Endothelial cell of umbilical vein (primary cell): ENCODE data around the gene P3H1. TPM values are rescaled to one million over a fixed set of nuclear protein-coding genes. Genes with fewer than 3 reads are reported as not detected.

Experiments used
- BruUV-seq: library from RNA; stranded (reverse); fragments of 400-500 nt; replicated peaks from 2 replicates; lab custom pipeline; 2021; lab: Mats Ljungman, UMichigan
- CTCF ChIA-PET: fragments of 300-600, 350-600 bp; sonication (Branson Sonifier 250); formaldehyde crosslinking; loops from one replicate; lab custom pipeline; 2021; ENCODE audit warnings: antibody characterized with exemption, inconsistent platforms; lab: Charles Lee
- POLR2A ChIA-PET: fragments of 300-600, 350-600 bp; sonication (Branson Sonifier 250); formaldehyde crosslinking; loops from one replicate; lab custom pipeline; 2021; ENCODE audit warnings: antibody characterized with exemption, inconsistent platforms; lab: Charles Lee
- DNase-seq: peaks from one replicate; pipeline ENCODE4 v3.0.0-alpha.2; 2011; ENCODE audit warnings: low read depth, low spot score
- FAIRE-seq: peaks from 2 replicates; lab custom pipeline; 2011; peaks lifted over from hg19 to GRCh38; lab: Jason Lieb, UNC
- H2AFZ ChIP-seq: 2 replicates; pipeline ENCODE4 v1.6.0; 2012; ENCODE audit warnings: low read depth, low read length, control low read depth, inconsistent platforms
- H3K27ac ChIP-seq: 2 replicates; pipeline ENCODE4 v1.5.1; 2011; ENCODE audit warnings: low read depth, mild to moderate bottlenecking, control low read depth, low read length, moderate library complexity; ENCODE audit not compliant: insufficient read depth
- H3K27me3 ChIP-seq, 2 experiments: 2 replicates each; pipeline versions ENCODE4 v1.6.0 to v1.6.1; 2011; ENCODE audit warnings: low read length in 2 of 2, mixed read lengths in 1 of 2; ENCODE audit not compliant: control insufficient read depth in 2 of 2, insufficient read depth in 2 of 2
- H3K36me3 ChIP-seq, 2 experiments: 2 replicates in 1 of 2; 3 replicates in 1 of 2; pipeline ENCODE4 v1.5.1; 2011; ENCODE audit warnings: low read length in 2 of 2, mild to moderate bottlenecking in 1 of 2, moderate library complexity in 1 of 2; ENCODE audit not compliant: control insufficient read depth in 2 of 2, insufficient read depth in 2 of 2; ENCODE audit errors: extremely low read depth in 1 of 2
- H3K4me1 ChIP-seq: 3 replicates; pipeline ENCODE4 v1.5.1; 2011; ENCODE audit warnings: mild to moderate bottlenecking, low read length; ENCODE audit not compliant: control insufficient read depth, insufficient read depth; ENCODE audit errors: extremely low read depth
- H3K4me2 ChIP-seq: 2 replicates; pipeline ENCODE4 v1.6.1; 2011; ENCODE audit warnings: low read length, control low read depth, mixed read lengths; ENCODE audit not compliant: insufficient read depth
- H3K4me3 ChIP-seq, 3 experiments: fragments of 200-600 bp in 1 of 3; sonication (generic), shearing (Covaris generic) in 1 of 3; replicated peaks in 1 of 3; 2 replicates each; pipeline ENCODE4 v1.5.1; 2011 to 2016; ENCODE audit warnings: control low read depth in 3 of 3, low read length in 3 of 3, mild to moderate bottlenecking in 2 of 3, inconsistent platforms in 1 of 3, low read depth in 1 of 3, moderate library complexity in 1 of 3; ENCODE audit not compliant: insufficient read depth in 1 of 3
- H3K79me2 ChIP-seq: 2 replicates; pipeline ENCODE4 v1.6.0; 2012; ENCODE audit warnings: low read length, inconsistent platforms; ENCODE audit not compliant: control insufficient read depth, insufficient read depth
- H3K9ac ChIP-seq: replicated peaks from 2 replicates; pipeline ENCODE3; 2011; ENCODE audit warnings: low read length, control low read depth; ENCODE audit not compliant: insufficient read depth; ENCODE audit errors: extremely low read depth
- H3K9me1 ChIP-seq: replicated peaks from 3 replicates; pipeline ENCODE4 v1.6.0; 2011; ENCODE audit warnings: mild to moderate bottlenecking, low read length; ENCODE audit not compliant: control insufficient read depth, insufficient read depth; ENCODE audit errors: extremely low read depth
- H3K9me3 ChIP-seq: replicated peaks from 2 replicates; pipeline ENCODE4 v1.5.1; 2012; ENCODE audit warnings: low read length, inconsistent platforms; ENCODE audit not compliant: control insufficient read depth, insufficient read depth
- H4K20me1 ChIP-seq: replicated peaks from 2 replicates; pipeline ENCODE3; 2011; ENCODE audit warnings: mild to moderate bottlenecking, low read length; ENCODE audit not compliant: control insufficient read depth, insufficient read depth; ENCODE audit errors: extremely low read depth
- GATA2 ChIP-seq: IDR thresholded peaks from 2 replicates; pipeline ENCODE4 v1.7.0; 2011; ENCODE audit warnings: low read depth, mild to moderate bottlenecking, moderate library complexity, mixed read lengths, low read length; ENCODE audit not compliant: insufficient read length, insufficient read depth
- MYC ChIP-seq: IDR thresholded peaks from one replicate; pipeline ENCODE4 v1.6.1; 2011; ENCODE audit warnings: mild to moderate bottlenecking, low read depth, low read length
- POLR2AphosphoS5 ChIP-seq: IDR thresholded peaks from 2 replicates; pipeline ENCODE4 v1.6.1; 2012; ENCODE audit warnings: low read depth, mild to moderate bottlenecking, control low read depth, low read length, moderate library complexity; ENCODE audit not compliant: insufficient read depth
- dilution Hi-C: fragments of 300-500 bp; cut with MboI; formaldehyde crosslinking; loops from one replicate; pipeline ENCODE4 v1.15.0; 2019; ENCODE audit warnings: low sequenced_read_pairs; ENCODE audit not compliant: extremely low pct_ligation_motif_present
- intact Hi-C: fragments of 100-400 bp; cut with micrococcal nuclease; formaldehyde crosslinking; loops from one replicate; pipeline ENCODE4 v1.10.0; 2022
- polyA plus RNA-seq, 4 experiments: library from polyadenylated mRNA; depleted of rRNA in 3 of 4; stranded (reverse) in 3 of 4; unstranded in 1 of 4; fragments of >200 nt; gene quantifications; 2 replicates each; pipeline versions ENCODE4 v1.2.1 to v1.2.3, GENCODE V29; 2011 to 2012; ENCODE audit warnings: missing spikeins in 1 of 4
- total RNA-seq: library from RNA; stranded (reverse); gene quantifications from 2 replicates; pipeline ENCODE4 v1.2.3, GENCODE V29; 2021
- TF ChIP-seq, protein P1 (sequence below): IDR thresholded peaks from 2 replicates; pipeline ENCODE4 v1.6.1; 2011; ENCODE audit not compliant: insufficient read depth, insufficient read length
- TF ChIP-seq, protein P2 (sequence below), 2 donors: IDR thresholded peaks; 1 replicate in 1 of 2; 2 replicates in 1 of 2; pipeline ENCODE4 v1.5.1; 2011; ENCODE audit warnings: low read length in 2 of 2, mild to moderate bottlenecking in 2 of 2, moderate library complexity in 2 of 2, control low read depth in 1 of 2, inconsistent platforms in 1 of 2, low read depth in 1 of 2; ENCODE audit not compliant: insufficient read depth in 1 of 2; ENCODE audit errors: extremely low read depth in 1 of 2

Gene P3H1
- total and polyA plus RNA-seq, 2 donors (not counting 3 experiments of a cell fraction or from before 2014, with no cell fraction given) = 136 to 194 TPM

DNA sequence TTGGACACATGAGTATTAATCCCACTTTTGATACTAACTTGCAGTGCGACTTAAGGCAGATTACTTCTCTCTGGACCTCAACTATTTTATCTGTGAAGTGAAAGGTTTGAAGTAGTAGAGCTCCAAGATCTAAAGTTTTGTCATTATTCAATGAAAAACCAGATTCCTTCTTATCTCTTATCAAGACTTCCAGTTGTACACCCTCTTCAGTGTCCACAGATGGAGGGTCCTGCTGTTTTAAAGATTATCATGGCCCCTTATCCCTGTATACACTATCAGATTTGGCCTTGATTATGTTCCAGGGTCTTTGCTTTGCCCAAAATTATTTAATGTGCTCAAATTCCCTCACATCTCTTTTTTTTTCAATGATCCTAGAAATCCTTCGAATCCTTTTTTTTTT is 1.3 kb upstream of the P3H1 start:
- intact Hi-C loops (loop anchor here (5.0 kb wide), 2 partner anchors 154 to 311 kb away; partner anchors contain the start of genes PPCS and ZMYND12), dilution Hi-C loops (no loop called here)
- Histone ChIP-seq H3K9ac (peak overlapping the region; percentile 83), H3K27ac (no peak overlapping the region), H3K4me1 (peaks cover 20% of the 10 kb centered on the region), H2AFZ (no peak overlapping the region), H3K4me3 (peak overlapping the region; percentile 22 to 91 (median 90)), H3K27me3 (no peaks in the 10 kb centered on the region), H4K20me1 (no peaks in the 10 kb centered on the region), H3K36me3 (no peaks in the 10 kb centered on the region), H3K4me2 (peak overlapping the region; percentile 86), H3K9me1 (no peaks in the 10 kb centered on the region), H3K79me2 (peaks cover 62% of the 10 kb centered on the region), H3K9me3 (no peaks in the 10 kb centered on the region)
- BruUV-seq = no TSS peak
- FAIRE-seq = no peak
- DNase-seq = no peak
- ChIA-PET CTCF (interaction anchor here (1.3 kb wide), 1 partner anchor 8 kb away, joined by 3 read pairs; no protein-coding TSS in a partner anchor), POLR2A (no interaction called here)
- TF ChIP-seq MYC = no peak

DNA sequence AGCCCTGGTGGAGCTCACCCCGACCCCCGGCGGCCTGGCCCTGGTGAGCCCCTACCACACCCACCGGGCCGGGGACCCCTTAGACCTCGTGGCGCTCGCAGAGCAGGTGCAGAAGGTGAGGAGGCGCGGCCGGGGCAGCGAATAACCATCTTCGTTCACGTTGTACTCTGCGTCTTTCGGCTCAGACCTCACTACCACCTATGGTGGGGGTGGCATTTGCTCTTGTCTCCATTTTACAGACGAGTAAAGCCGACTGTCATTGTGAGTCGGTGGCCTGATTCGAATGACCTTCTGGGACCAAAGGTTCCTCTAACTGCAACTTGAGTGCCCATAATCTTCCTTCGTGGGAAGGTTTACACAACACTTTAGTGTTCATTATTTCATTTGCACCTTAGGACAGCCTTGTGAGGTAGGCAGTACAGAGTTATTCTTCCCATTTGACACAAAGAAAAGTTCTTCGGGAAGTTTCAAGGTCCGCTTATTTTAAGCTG is 727 bp upstream of the P3H1 start:
- FAIRE-seq (no peak), DNase-seq (no peak)
- Histone ChIP-seq H3K9me3 (no peaks in the 10 kb centered on the region), H4K20me1 (no peaks in the 10 kb centered on the region), H3K4me1 (peaks cover 20% of the 10 kb centered on the region), H3K9me1 (no peaks in the 10 kb centered on the region), H3K27ac (peak overlapping the region; percentile 39), H3K36me3 (no peaks in the 10 kb centered on the region), H3K9ac (peak overlapping the region; percentile 83), H3K79me2 (peaks cover 64% of the 10 kb centered on the region), H3K27me3 (no peaks in the 10 kb centered on the region), H3K4me3 (peak overlapping the region; percentile 22 to 91 (median 90)), H3K4me2 (peak overlapping the region; percentile 86), H2AFZ (peak overlapping the region; percentile 25)
- ChIA-PET CTCF (interaction anchor here (0.8 to 3.7 kb wide), 11 partner anchors 9 to 306 kb away, joined by 3 to 32 read pairs (median 6); partner anchors contain the start of gene YBX1), POLR2A (interaction anchor here (0.7 to 1.7 kb wide), 6 partner anchors 10 to 440 kb away, joined by 3 to 6 read pairs (median 4); partner anchors contain the start of genes ERMAP, SVBP and ZNF691)
- no TSS peak for BruUV-seq
- no peak for TF ChIP-seq GATA2
- no peak for TF ChIP-seq POLR2AphosphoS5
- TF ChIP-seq, protein P1, sequence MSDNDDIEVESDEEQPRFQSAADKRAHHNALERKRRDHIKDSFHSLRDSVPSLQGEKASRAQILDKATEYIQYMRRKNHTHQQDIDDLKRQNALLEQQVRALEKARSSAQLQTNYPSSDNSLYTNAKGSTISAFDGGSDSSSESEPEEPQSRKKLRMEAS = no peak
- TF ChIP-seq, protein P2, sequence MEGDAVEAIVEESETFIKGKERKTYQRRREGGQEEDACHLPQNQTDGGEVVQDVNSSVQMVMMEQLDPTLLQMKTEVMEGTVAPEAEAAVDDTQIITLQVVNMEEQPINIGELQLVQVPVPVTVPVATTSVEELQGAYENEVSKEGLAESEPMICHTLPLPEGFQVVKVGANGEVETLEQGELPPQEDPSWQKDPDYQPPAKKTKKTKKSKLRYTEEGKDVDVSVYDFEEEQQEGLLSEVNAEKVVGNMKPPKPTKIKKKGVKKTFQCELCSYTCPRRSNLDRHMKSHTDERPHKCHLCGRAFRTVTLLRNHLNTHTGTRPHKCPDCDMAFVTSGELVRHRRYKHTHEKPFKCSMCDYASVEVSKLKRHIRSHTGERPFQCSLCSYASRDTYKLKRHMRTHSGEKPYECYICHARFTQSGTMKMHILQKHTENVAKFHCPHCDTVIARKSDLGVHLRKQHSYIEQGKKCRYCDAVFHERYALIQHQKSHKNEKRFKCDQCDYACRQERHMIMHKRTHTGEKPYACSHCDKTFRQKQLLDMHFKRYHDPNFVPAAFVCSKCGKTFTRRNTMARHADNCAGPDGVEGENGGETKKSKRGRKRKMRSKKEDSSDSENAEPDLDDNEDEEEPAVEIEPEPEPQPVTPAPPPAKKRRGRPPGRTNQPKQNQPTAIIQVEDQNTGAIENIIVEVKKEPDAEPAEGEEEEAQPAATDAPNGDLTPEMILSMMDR (IDR thresholded peaks at IDR 0.05; ENCODE audit: extremely low read depth in 1 of 2, insufficient read depth in 1 of 2, low read depth in 1 of 2, low read length in 2 of 2) = no peak
- intact Hi-C loops (loop anchor here (1.0 to 5.0 kb wide), 5 partner anchors 50 to 310 kb away; partner anchors contain the start of genes ERMAP, PPCS, PPIH and SVBP), dilution Hi-C loops (no loop called here)
